Stimulated activated CD8-positive, alpha-beta memory T cell treated with anti-CD3 and anti-CD28 coated beads, Interleukin-15, amount 100 ng/mL, for 48 hours (primary cell): ENCODE measurements around the gene ZNF540.
"Not testable (repeated sequence)": the region's sequence is repeated elsewhere in the genome, so short reads cannot be mapped to it uniquely, and the experiment has no call there.

Source experiments
- DNase-seq, 2 donors: peaks; one replicate each; pipeline ENCODE4 v3.0.0-alpha.2; 2020; ENCODE audit warnings: low read depth in 2 of 2

ZNF540 gene

DNA sequence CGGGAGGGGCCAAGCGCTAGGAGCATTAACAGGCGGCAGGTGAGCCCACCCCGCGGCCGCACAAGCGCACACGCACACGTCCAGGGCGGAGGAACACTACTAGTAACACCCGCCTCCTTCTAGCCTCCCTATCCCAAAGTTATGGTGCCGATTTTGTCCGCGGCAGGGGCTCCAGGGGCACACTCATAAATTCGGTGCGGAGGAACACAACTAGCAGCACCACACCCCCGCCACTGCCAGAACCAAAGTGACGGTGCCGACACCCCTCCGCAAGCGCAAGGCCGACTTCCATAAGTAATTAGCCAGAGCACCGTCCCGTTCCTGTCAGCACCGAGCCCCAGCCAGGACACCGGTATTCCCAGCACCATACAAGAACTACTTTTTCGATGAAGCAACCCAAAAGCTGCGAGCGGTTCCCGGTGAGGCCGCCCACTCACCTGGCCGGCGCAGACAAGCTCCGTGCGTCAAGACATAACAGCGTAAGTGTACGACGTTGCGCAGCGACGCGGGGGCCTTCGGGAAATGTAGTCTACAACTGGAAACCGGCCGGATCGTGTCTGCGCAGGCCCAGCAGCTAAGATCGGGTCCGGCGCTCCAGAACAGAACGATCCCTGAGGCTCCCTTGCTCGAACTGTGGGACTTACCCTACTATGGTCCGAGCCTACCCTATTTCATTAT is at the start of gene ZNF540, which contains the start of gene ZNF571:
TSS of gene ZNF540 (plus strand) at position 573 of the 678 bp plus-strand sequence. CDS start 3,572 bp downstream, outside the sequence.
TSS of gene ZNF571 (minus strand) at position 489 of the 678 bp plus-strand sequence. CDS start 8,116 bp downstream, outside the sequence.
- DNase-seq, result peak; percentile 87 to 90

DNA sequence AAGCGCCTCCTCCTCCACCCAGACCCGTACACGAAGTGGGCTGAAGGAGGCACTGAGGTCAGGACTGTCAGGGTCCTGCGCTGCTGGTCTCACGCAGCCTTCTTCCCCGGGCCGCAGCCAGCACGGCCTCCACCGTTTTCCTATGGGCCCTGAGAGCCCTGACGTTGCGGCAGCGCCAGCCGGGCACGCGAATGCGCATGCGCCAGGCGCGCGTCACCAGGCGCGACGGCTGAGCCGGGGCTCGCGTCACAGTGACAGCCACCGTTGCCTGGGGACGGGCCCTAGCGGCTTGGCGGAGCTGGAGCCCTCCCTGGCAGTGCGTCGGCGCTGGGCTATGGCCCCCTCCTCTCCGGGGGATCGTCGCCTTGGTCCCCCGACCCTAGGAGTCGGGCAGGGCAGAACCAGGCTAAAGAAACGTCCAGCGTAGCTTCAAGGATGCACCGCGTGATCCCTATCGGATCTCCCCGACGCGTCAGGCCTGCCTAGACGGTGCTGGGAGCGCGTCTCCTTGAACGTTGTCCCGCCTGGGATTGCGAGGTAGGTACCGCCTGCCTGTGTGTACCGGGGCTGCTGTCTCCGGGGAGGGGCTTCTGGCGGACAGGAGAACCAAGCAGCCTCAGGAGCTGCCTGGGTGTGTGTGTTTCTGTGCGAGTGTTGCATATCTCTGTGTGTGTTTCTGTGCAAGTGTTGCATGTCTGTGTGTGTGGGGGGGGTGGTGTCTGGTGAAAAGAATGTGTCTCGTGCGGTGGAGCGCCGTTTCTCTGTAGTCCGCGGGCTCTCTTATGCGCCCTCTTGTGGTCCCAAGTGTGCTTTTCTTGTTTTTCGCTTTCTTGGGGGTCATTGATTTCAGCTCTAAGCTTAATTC is 43.3 kb upstream of the ZNF540 start:
- DNase-seq, result peak; percentile 32 to 55

DNA sequence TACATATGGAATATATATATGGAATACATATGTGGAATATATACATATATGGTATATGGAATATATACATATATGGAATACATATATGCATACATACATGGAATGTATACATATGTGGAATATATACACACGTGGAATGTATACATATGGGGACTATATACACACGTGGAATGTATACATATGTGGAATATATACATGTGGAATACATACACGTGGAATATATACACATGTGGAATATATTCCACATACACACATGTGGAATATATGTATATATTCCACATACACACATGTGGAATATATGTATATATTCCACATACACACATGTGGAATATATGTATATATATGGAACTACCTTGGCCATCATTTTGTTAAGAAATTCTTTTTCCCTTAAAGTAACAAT is 31.2 kb upstream of the ZNF540 start:
- no peak for DNase-seq

DNA sequence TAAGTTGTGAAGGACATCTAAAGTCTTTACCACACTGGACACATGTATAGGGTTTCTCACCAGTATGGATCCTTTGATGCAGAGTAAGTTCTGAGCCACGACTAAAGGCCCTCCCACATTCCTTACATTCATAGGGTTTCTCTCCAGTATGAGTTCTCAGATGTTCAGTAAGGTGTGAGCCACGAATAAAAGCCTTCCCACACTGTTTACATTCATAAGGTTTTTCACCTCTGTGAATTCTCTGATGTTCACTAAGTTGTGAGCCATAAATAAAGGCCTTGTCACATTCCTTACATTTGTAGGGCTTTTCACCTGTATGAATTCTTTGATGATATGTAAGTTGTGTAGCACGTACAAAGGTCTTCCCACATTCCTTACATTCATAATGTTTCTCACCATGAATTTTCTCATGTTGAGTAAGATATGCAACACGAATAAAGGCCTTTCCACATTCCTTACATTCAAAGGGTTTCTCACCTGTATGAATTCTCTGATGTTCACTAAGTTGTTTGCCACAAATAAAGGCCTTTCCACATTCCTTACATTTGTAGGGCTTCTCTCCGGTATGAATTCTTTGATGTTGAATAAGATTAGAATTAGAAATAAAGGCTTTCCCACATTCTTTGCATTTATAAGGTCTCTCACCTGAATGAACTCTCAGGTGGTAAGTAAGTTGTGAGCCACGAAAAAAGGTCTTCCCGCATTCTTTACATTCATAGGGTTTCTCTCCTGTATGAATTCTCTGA is 29.9 kb upstream of the ZNF540 start:
- no peak for DNase-seq

DNA sequence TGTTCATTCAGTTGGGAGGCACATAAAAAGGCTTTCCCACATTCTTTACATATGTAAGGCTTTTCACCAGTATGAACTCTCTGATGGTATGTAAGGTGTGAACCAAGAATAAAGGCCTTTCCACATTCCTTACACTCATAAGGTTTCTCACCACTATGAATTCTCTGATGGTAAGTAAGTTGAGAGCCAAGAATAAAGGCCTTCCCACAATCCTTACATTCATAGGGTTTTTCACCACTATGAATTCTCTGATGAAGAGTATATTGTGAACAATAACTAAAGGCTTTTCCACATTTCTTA is 29.4 kb upstream of the ZNF540 start:
- DNase-seq, result no peak

DNA sequence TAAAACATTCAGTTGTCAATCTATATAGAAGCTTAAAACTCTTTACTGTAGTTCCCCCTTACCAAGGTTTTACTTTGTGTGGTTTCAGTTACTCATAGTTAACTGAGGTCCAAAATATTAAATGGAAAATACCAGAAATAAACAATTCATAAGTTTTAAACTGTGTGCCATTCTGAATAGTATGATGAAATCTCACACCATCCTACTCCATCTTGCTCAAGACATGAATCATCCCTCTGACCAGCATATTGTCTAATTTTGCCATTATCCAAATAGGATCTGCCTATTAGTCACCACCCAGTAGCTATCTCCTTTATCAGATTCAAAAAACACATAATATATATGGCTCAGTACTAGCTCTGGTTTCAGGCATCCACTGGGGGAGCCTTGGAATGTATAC is 22.5 kb upstream of the ZNF540 start:
- no peak for DNase-seq

DNA sequence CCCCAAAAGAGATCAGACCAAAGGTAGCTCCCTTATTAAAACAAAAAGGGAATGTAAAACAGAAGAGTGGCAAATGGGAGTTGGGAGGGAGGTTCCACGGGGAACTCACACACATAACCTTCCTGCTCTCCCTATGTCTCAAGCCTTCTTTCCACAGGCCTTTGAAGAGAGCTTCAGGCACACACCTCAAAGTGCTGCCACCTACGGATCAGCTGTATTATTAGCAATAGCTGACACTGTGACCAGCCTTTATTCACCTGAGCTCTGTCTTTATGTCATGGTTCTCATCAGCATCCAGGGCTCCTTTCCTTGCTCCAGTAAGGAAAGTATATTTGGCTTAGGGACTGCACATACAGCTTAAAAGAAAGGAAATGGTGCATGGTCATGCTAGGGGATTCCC is 11.3 kb upstream of the ZNF540 start:
- DNase-seq, result no peak

DNA sequence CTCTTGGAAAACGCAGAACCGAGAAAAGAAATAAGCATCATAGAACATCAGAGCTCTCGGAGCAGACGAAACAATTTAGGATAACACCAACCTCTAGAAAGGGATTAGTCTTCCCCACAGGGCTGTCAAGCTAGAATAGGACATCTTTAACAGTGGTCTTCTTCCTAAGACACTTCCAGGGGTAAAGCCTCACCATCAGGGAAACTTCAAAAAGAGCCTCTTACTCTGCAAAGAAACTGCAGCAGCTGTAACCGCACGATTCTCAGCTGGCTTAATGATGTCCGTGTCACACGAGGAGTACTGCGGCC is 726 bp upstream of the ZNF540 start:
- no peak for DNase-seq

DNA sequence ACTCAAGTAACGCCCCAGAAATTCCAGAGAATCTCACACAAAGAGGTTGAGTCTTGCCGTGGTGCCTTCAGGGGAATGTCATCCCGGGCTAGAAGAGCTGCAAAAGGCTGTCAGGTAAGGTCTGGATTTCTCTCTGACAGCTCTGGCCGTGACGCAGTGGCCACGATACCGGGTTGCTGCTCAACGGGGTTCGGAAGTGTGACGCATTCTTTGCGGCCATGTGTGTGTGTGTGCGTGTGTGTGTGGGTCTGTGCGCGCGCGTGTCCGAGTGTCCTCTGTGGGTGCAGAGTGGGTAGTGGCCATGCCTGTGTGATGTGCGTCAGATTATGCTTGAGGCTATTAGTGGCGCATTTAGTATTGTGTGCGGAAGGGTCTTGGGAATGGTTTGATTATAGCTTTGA is 306 bp downstream of the ZNF540 start:
- DNase-seq, result peak; percentile 31 to 46

DNA sequence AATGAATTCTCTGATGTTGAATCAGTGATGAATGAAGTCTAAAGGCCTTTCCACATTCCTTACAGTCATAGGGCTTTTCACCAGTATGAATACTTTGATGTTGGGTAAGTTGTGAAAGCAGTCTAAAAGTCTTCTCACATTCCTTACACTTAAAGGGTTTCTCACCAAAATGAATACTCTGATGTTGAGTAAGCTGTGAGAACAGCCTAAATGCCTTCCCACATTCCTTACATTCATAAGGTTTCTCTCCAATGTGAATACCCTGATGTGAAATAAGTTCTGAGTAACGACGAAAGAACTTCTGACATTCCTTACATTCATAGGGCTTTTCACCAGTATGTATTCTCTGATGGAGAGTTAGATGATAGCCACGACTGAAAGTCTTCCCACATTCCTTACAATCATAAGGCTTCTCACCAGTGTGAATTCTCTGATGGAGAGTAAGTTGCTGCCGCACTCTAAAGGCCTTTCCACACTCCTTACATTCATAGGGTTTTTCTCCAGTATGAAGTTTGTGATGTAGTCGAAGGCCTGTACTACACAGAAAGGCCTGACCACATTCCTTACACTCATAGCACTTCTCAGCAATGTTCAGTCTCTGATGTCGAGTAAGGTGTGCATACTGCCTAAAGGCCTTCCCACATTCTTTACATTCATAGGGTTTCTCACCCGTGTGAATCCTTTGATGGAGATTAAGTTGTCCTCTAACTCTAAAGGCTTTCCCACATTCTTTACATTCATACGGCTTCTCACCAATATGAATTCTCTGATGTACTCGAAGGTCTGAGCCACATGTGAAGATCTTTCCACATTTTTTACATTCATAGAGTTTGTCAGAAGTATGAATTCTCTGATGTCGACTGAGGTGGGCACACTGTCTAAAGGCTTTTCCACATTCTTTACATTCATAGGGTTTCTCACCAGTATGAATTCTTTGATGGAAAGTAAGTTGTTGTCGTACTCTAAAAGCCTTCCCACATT is 40.7 kb downstream of the ZNF540 start:
- DNase-seq, result no peak

DNA sequence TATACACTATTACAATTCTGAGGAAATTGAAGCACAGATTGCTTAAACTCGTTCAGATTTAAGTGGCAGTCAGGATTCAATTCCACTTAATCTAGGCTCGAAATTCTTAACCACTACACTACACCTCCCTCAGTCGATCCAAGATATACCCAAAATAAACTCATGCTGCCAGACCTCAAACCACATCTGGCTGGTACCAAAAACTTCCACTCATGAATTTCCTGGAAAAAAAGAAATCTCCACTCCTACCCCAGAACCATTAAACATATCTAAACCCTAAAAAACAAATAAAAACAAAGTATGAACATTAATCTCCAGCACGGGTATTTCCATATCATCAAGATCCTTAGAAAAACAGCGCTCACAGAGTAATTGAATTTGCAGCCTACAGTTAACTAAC is 59.4 kb downstream of the ZNF540 start:
- DNase-seq, result no peak

DNA sequence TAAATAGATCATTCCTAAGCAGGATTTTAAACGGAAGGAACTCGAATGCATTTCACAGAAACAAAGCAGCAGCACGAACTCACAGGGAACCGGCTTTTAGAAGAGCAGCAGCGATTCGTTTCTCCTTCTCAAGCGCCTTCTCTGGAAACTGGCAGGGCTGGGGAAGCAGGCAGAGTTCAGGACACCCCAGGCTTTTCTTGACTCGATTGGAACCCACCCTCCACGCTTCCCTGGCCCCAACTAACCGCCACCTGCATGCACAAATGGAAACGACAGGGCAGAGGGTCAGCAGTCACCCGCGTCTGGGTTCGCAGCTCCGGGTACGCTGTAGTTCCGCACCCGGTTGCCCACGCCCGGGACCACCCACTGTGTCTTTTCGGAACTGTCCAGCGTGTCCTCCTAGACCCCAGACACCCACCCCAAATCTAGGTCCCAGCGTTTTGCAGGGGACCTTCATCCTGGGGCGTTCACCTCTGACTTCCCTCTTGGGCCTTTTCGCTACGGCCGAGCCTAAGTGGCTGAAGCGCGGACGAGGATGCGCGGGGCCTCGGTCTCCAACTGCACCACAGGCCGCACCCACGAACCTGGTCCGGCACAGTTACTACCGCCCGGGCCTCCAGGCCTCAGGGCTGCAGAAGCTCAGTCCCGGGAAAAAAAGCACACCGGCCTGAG is 60.1 kb downstream of the ZNF540 start:
- DNase-seq, result peak; percentile 2

DNA sequence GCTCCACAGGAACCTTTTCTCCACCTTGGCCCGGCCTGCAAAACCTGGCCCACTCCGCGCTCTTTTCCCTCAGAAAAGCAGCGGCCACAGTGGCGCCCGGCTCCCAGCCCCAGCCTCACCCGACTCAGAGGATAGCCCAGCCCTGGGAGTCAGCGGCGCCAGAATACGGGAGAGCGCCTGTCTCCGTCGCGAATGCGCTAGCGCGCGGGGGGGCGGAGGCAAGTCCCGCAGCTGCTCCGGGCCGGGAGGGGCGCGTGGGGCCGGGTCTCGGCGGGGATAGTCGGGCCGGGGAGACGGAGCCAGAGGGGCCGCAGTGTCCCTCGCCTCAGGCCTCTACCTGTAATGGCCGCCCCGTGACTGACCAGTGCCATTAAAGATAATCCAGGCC is 60.6 kb downstream of the ZNF540 start, which contains the start of gene ZFP30:
TSS of gene ZFP30 (minus strand) at position 165 of the 388 bp plus-strand sequence. CDS start 7,643 bp downstream, outside the sequence.
- peak; percentile 63 for DNase-seq

DNA sequence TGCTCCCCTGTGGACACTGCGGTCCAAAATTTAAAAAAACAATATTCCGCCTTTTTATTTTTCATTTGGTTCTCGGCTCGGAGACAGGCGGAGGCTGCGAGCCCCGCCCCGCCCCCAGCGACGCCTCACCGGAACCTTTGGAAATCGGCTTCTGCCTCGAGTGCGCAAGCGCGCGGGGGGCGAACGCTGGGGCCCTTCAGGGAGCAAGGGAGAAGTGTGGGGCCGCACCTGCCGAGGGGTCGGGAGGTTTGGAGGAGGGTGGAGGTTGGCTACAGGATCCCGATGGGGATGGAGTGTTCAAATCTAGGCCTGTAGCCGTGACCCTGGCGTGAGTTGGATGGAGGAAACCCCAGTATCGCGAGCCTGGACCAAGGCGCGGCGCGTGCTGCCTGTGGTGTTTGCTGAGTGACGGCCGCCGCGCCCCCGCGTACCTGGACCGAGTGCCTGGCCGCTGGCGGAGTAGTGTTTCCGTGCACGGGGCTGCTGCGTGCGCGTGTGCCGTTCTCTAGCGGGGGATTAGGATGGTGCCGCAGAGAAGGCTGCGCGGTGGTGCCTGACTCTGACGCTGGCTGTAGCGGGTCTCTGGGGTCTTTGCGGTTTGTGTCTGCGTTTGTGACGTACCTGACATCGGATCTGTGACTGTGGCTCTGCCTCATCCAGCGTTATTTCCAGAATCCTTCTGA is 61.2 kb downstream of the ZNF540 start:
- DNase-seq, result peak; percentile 59 to 81

DNA sequence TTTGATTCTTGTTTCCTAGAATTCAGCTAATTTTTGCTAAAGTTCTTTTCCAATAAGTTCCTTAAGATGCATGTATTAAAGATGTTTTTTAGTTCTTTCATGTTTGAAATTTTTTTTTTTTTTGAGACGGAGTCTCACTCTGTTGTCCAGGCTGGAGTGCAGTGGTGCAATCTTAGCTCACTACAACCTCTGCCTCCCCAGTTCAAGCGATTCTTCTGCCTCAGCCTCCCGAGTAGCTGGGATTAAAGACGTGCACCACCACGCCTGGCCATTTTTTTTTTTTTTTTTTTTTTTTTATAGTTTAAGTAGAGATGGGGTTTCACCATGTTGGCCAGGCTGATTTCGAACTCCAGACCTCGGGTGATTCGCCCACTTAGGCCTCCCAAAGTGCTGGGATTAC is 62.5 kb downstream of the ZNF540 start:
- not testable (repeated sequence) for DNase-seq
